Stimulated activated CD4-positive, alpha-beta T cell treated with anti-CD3 and anti-CD28 coated beads, Interleukin-15, amount 100 ng/mL, for 24 hours (primary cell): ENCODE measurements around the gene TNRC6B.

ENCODE experiments used
- DNase-seq: peaks from one replicate; pipeline ENCODE4 v3.0.0-alpha.2; 2020

The TNRC6B gene

GRCh38 chr22:40329466-40329865, 151.7 kb downstream of the TNRC6B start:
- DNase-seq, result no peak

GRCh38 chr22:40330086-40330485, 152.4 kb downstream of the TNRC6B start:
- no peak for DNase-seq

- DNase-seq, result no peak
These were observed 152.9 kb downstream of the TNRC6B start for GRCh38 chr22:40330615-40331014.

- DNase-seq, result no peak
These were observed 154.0 kb downstream of the TNRC6B start for GRCh38 chr22:40331706-40332105.

GRCh38 chr22:40332319-40332781, 154.6 kb downstream of the TNRC6B start:
- no peak for DNase-seq

GRCh38 chr22:40334060-40334459, 156.3 kb downstream of the TNRC6B start:
- DNase-seq, result no peak

- no peak for DNase-seq
These were observed 157.2 kb downstream of the TNRC6B start for GRCh38 chr22:40334899-40335298.

GRCh38 chr22:40335358-40335757, 157.6 kb downstream of the TNRC6B start:
- no peak for DNase-seq

GRCh38 chr22:40340044-40340443, 162.3 kb downstream of the TNRC6B start:
- no peak for DNase-seq

GRCh38 chr22:40341604-40342003, 163.9 kb downstream of the TNRC6B start:
- no peak for DNase-seq

- DNase-seq, result no peak
These were observed 164.8 kb downstream of the TNRC6B start for GRCh38 chr22:40342521-40342920.

GRCh38 chr22:40345271-40345670, 167.5 kb downstream of the TNRC6B start:
- peak; percentile 60 for DNase-seq

- peak; percentile 74 for DNase-seq
These were observed 168.1 kb downstream of the TNRC6B start for GRCh38 chr22:40345815-40346184.

- DNase-seq, result peak; percentile 94
These were observed 168.7 kb downstream of the TNRC6B start, which contains the start of gene ADSL for GRCh38 chr22:40346185-40347118. Gene ADSL, plus strand, starts transcription at chr22:40346500. Its CDS starts 59 bp downstream, at chr22:40346559.

- no peak for DNase-seq
These were observed 169.6 kb downstream of the TNRC6B start for GRCh38 chr22:40347300-40347699.

- peak; percentile 72 for DNase-seq
These were observed 170.4 kb downstream of the TNRC6B start for GRCh38 chr22:40348025-40348658.

GRCh38 chr22:40352763-40353162, 175.0 kb downstream of the TNRC6B start:
- DNase-seq, result no peak

GRCh38 chr22:40361100-40361499, 183.4 kb downstream of the TNRC6B start:
- DNase-seq, result no peak

GRCh38 chr22:40363059-40363458, 185.3 kb downstream of the TNRC6B start:
- DNase-seq, result no peak

GRCh38 chr22:40364431-40364830, 186.7 kb downstream of the TNRC6B start:
- no peak for DNase-seq

- DNase-seq, result no peak
These were observed 188.3 kb downstream of the TNRC6B start for GRCh38 chr22:40366068-40366467.

- DNase-seq, result no peak
These were observed 189.6 kb downstream of the TNRC6B start for GRCh38 chr22:40367342-40367741.

GRCh38 chr22:40368016-40368415, 190.3 kb downstream of the TNRC6B start:
- DNase-seq, result no peak

- DNase-seq, result no peak
These were observed 191.1 kb downstream of the TNRC6B start for GRCh38 chr22:40368836-40369235.
